IPS DF 4.7 (cell line): ENCODE data around the gene NAXD.
A peak's percentile ranks its signal among the peaks of the same experiment; 100 is the strongest.
"Not testable (repeated sequence)": the region's sequence is repeated elsewhere in the genome, so short reads cannot be mapped to it uniquely, and the experiment has no call there.

Experiments used
- DNase-seq: peaks from one replicate; pipeline ENCODE4 v3.0.0-alpha.2; 2013; ENCODE audit warnings: low spot score; ENCODE audit errors: extremely low read depth

The NAXD gene

GRCh38 chr13:110643324-110643723, 28.0 kb downstream of the NAXD start:
- DNase-seq, result no peak

- DNase-seq, result no peak
Observed at GRCh38 chr13:110643768-110644421, 28.6 kb downstream of the NAXD start.

GRCh38 chr13:110644892-110645521, 29.7 kb downstream of the NAXD start:
- DNase-seq, result peak; percentile 58

- DNase-seq, result no peak
Observed at GRCh38 chr13:110645750-110646149, 30.4 kb downstream of the NAXD start.

- DNase-seq, result no peak
Observed at GRCh38 chr13:110646442-110647364, 31.4 kb downstream of the NAXD start.

- DNase-seq, result no peak
Observed at GRCh38 chr13:110647365-110647737, 32.0 kb downstream of the NAXD start.

- no peak for DNase-seq
Observed at GRCh38 chr13:110648146-110648819, 32.9 kb downstream of the NAXD start.

GRCh38 chr13:110648848-110649421, 33.6 kb downstream of the NAXD start:
- no peak for DNase-seq

GRCh38 chr13:110649551-110649950, 34.2 kb downstream of the NAXD start:
- no peak for DNase-seq

GRCh38 chr13:110650436-110650835, 35.1 kb downstream of the NAXD start:
- DNase-seq, result no peak

- no peak for DNase-seq
Observed at GRCh38 chr13:110651271-110651670, 35.9 kb downstream of the NAXD start.

- DNase-seq, result no peak
Observed at GRCh38 chr13:110651726-110652230, 36.4 kb downstream of the NAXD start.

GRCh38 chr13:110652231-110652730, 36.9 kb downstream of the NAXD start:
- no peak for DNase-seq

GRCh38 chr13:110652764-110653163, 37.4 kb downstream of the NAXD start:
- DNase-seq, result no peak

- DNase-seq, result no peak
Observed at GRCh38 chr13:110653271-110653670, 37.9 kb downstream of the NAXD start.

GRCh38 chr13:110653851-110654250, 38.5 kb downstream of the NAXD start:
- no peak for DNase-seq

GRCh38 chr13:110657196-110657595, 41.9 kb downstream of the NAXD start:
- no peak for DNase-seq

- not testable (repeated sequence) for DNase-seq
Observed at GRCh38 chr13:110658218-110658911, 43.0 kb downstream of the NAXD start.

GRCh38 chr13:110661256-110661655, 45.9 kb downstream of the NAXD start:
- DNase-seq, result no peak

GRCh38 chr13:110662091-110662490, 46.7 kb downstream of the NAXD start:
- no peak for DNase-seq
